ENCODE measurements around the gene ZFHX3. TPM values are rescaled to one million over a fixed set of nuclear protein-coding genes. Genes with fewer than 3 reads are reported as not detected.

ZFHX3 gene
- total RNA-seq, 1 experiment from 2014 or later = 2.2 TPM

- DNase-seq (ENCODE audit: low read depth, low spot score) = no peak
- in situ Hi-C loops (cut with HindIII; ENCODE audit: low pct_unique_long_range_greater_than_20kb, low sequenced_read_pairs) = no loop called here
These were observed 1.2 kb upstream of the ZFHX3 start for GRCh38 chr16:73049091-73049490.

GRCh38 chr16:73048292-73049080 is 558 bp upstream of the ZFHX3 start:
- no peak for DNase-seq (ENCODE audit: low read depth, low spot score)
- in situ Hi-C loops (cut with HindIII; ENCODE audit: low pct_unique_long_range_greater_than_20kb, low sequenced_read_pairs) = no loop called here

GRCh38 chr16:73047221-73047535 is 750 bp downstream of the ZFHX3 start:
- DNase-seq (ENCODE audit: low read depth, low spot score) = no peak
- in situ Hi-C loops (cut with HindIII; ENCODE audit: low pct_unique_long_range_greater_than_20kb, low sequenced_read_pairs) = no loop called here

GRCh38 chr16:73046849-73047214 is 1.1 kb downstream of the ZFHX3 start:
- DNase-seq (ENCODE audit: low read depth, low spot score) = no peak
- in situ Hi-C loops (cut with HindIII; ENCODE audit: low pct_unique_long_range_greater_than_20kb, low sequenced_read_pairs) = no loop called here

GRCh38 chr16:73046202-73046848 is 1.6 kb downstream of the ZFHX3 start:
- in situ Hi-C loops (cut with HindIII; ENCODE audit: low pct_unique_long_range_greater_than_20kb, low sequenced_read_pairs) = no loop called here
- DNase-seq (ENCODE audit: low read depth, low spot score) = no peak

GRCh38 chr16:73043828-73044467 is 4.0 kb downstream of the ZFHX3 start:
- in situ Hi-C loops (cut with HindIII; ENCODE audit: low pct_unique_long_range_greater_than_20kb, low sequenced_read_pairs) = no loop called here
- peak; percentile 55 for DNase-seq (ENCODE audit: low read depth, low spot score)

- in situ Hi-C loops (cut with HindIII; ENCODE audit: low pct_unique_long_range_greater_than_20kb, low sequenced_read_pairs) = no loop called here
These were observed 5.1 kb downstream of the ZFHX3 start for GRCh38 chr16:73042807-73043206.

GRCh38 chr16:73041676-73042075 is 6.3 kb downstream of the ZFHX3 start:
- in situ Hi-C loops (cut with HindIII; ENCODE audit: low pct_unique_long_range_greater_than_20kb, low sequenced_read_pairs) = no loop called here
- DNase-seq (ENCODE audit: low read depth, low spot score) = no peak

More at GRCh38 chr16:73042807-73043206, 5.1 kb downstream of the ZFHX3 start:
- no peak for DNase-seq (ENCODE audit: low read depth, low spot score)

- in situ Hi-C loops (cut with HindIII; ENCODE audit: low pct_unique_long_range_greater_than_20kb, low sequenced_read_pairs) = no loop called here
- DNase-seq (ENCODE audit: low read depth, low spot score) = no peak
These were observed 7.1 kb downstream of the ZFHX3 start for GRCh38 chr16:73040735-73041402.

GRCh38 chr16:73040136-73040535 is 7.8 kb downstream of the ZFHX3 start:
- no peak for DNase-seq (ENCODE audit: low read depth, low spot score)
- in situ Hi-C loops (cut with HindIII; ENCODE audit: low pct_unique_long_range_greater_than_20kb, low sequenced_read_pairs) = no loop called here

- in situ Hi-C loops (cut with HindIII; ENCODE audit: low pct_unique_long_range_greater_than_20kb, low sequenced_read_pairs) = no loop called here
These were observed 9.9 kb downstream of the ZFHX3 start for GRCh38 chr16:73037845-73038570.

GRCh38 chr16:73037331-73037745 is 10.6 kb downstream of the ZFHX3 start:
- no peak for DNase-seq (ENCODE audit: low read depth, low spot score)
- in situ Hi-C loops (cut with HindIII; ENCODE audit: low pct_unique_long_range_greater_than_20kb, low sequenced_read_pairs) = no loop called here

More at GRCh38 chr16:73037845-73038570, 9.9 kb downstream of the ZFHX3 start:
- DNase-seq (ENCODE audit: low read depth, low spot score) = no peak

- DNase-seq (ENCODE audit: low read depth, low spot score) = no peak
- in situ Hi-C loops (cut with HindIII; ENCODE audit: low pct_unique_long_range_greater_than_20kb, low sequenced_read_pairs) = no loop called here
These were observed 11.7 kb downstream of the ZFHX3 start for GRCh38 chr16:73036074-73036826.

GRCh38 chr16:73034374-73034773 is 13.6 kb downstream of the ZFHX3 start:
- in situ Hi-C loops (cut with HindIII; ENCODE audit: low pct_unique_long_range_greater_than_20kb, low sequenced_read_pairs) = no loop called here
- no peak for DNase-seq (ENCODE audit: low read depth, low spot score)

- no peak for DNase-seq (ENCODE audit: low read depth, low spot score)
- in situ Hi-C loops (cut with HindIII; ENCODE audit: low pct_unique_long_range_greater_than_20kb, low sequenced_read_pairs) = no loop called here
These were observed 14.5 kb downstream of the ZFHX3 start for GRCh38 chr16:73033271-73033998.

GRCh38 chr16:73032541-73033270 is 15.2 kb downstream of the ZFHX3 start:
- in situ Hi-C loops (cut with HindIII; ENCODE audit: low pct_unique_long_range_greater_than_20kb, low sequenced_read_pairs) = no loop called here
- DNase-seq (ENCODE audit: low read depth, low spot score) = no peak

All from SK-MEL-5 (cell line).